PC-9 (cell line): ENCODE measurements around the gene NXT1.

ENCODE experiments used
- CTCF ChIP-seq: fragments of 200-600 bp; sonication (generic); conservative IDR thresholded peaks from 2 replicates; pipeline ENCODE4 v1.6.1; 2017; ENCODE audit warnings: mixed run types, antibody characterized with exemption, mild to moderate bottlenecking, moderate library complexity
- EZH2 ChIP-seq: fragments of 200-600 bp; sonication (generic); IDR thresholded peaks from 2 replicates; pipeline ENCODE4 v1.8.0; 2017; ENCODE audit warnings: antibody characterized with exemption, low read depth

- TF ChIP-seq CTCF (no peak), EZH2 (no peak)
Measured at GRCh38 chr20:23397961-23398360, 47.4 kb downstream of the NXT1 start.
